DMS114 treated with DMSO at 0.1 percent for 48 hours (cell line): ENCODE data around the gene ITGB1BP2.
A peak's percentile ranks its signal among the peaks of the same experiment; 100 is the strongest.
"Not testable (repeated sequence)": the region's sequence is repeated elsewhere in the genome, so short reads cannot be mapped to it uniquely, and the experiment has no call there.

Experiments used
- DNase-seq: peaks from one replicate; lab custom pipeline; 2025; ENCODE audit not compliant: unreplicated experiment; lab: John Stamatoyannopoulos, UW

ITGB1BP2 gene

GRCh38 chrX:71301195-71301924 lies at the start of gene ITGB1BP2:
ITGB1BP2 (plus strand) TSS chrX:71301750; CDS start chrX:71301807, 57 bp downstream.
- peak; percentile 8 for DNase-seq

- DNase-seq, result no peak
Observed at GRCh38 chrX:71252221-71252620, 49.3 kb upstream of the ITGB1BP2 start.

- DNase-seq, result no peak
Observed at GRCh38 chrX:71253253-71254091, 48.1 kb upstream of the ITGB1BP2 start.

GRCh38 chrX:71254092-71254963 lies 47.2 kb upstream of the ITGB1BP2 start, which contains the start of gene ZMYM3:
ZMYM3 (minus strand) TSS chrX:71254140; CDS start chrX:71253255, 885 bp downstream.
- peak; percentile 50 for DNase-seq

GRCh38 chrX:71256051-71256450 lies 45.5 kb upstream of the ITGB1BP2 start:
- no peak for DNase-seq

GRCh38 chrX:71256856-71257255 lies 44.7 kb upstream of the ITGB1BP2 start:
- no peak for DNase-seq

GRCh38 chrX:71268624-71269023 lies 32.9 kb upstream of the ITGB1BP2 start:
- not testable (repeated sequence) for DNase-seq

GRCh38 chrX:71269801-71270395 lies 31.7 kb upstream of the ITGB1BP2 start:
- DNase-seq, result no peak

GRCh38 chrX:71272313-71272712 lies 29.2 kb upstream of the ITGB1BP2 start:
- DNase-seq, result not testable (repeated sequence)

- DNase-seq, result not testable (repeated sequence)
Observed at GRCh38 chrX:71281300-71281699, 20.2 kb upstream of the ITGB1BP2 start.

- no peak for DNase-seq
Observed at GRCh38 chrX:71282514-71283402, 18.8 kb upstream of the ITGB1BP2 start.

- DNase-seq, result peak; percentile 96
Observed at GRCh38 chrX:71283403-71284143, 18.0 kb upstream of the ITGB1BP2 start, which contains the start of gene NONO. NONO (plus strand) TSS chrX:71283635; CDS start chrX:71290638, 7,003 bp downstream.

- no peak for DNase-seq
Observed at GRCh38 chrX:71285929-71286328, 15.6 kb upstream of the ITGB1BP2 start.

- DNase-seq, result no peak
Observed at GRCh38 chrX:71291381-71291780, 10.2 kb upstream of the ITGB1BP2 start.

- DNase-seq, result no peak
Observed at GRCh38 chrX:71292669-71293365, 8.7 kb upstream of the ITGB1BP2 start.

GRCh38 chrX:71296806-71297205 lies 4.7 kb upstream of the ITGB1BP2 start:
- no peak for DNase-seq

GRCh38 chrX:71298119-71298518 lies 3.4 kb upstream of the ITGB1BP2 start:
- DNase-seq, result no peak

GRCh38 chrX:71300064-71300463 lies 1.5 kb upstream of the ITGB1BP2 start:
- DNase-seq, result not testable (repeated sequence)
